Neural cell (in vitro differentiated cells): ENCODE measurements around the gene LETMD1. TPM values are rescaled to one million over a fixed set of nuclear protein-coding genes. Genes with fewer than 3 reads are reported as not detected.

Experiments
- H2AFZ ChIP-seq: fragments of 200-600, 300-800 bp; sonication (generic), shearing (Covaris generic); 2 replicates; pipeline ENCODE4 v1.6.0; 2014; ENCODE audit warnings: low read depth, mild to moderate bottlenecking, antibody characterized with exemption, low read length, moderate library complexity
- H3F3A ChIP-seq: fragments of 200-600 bp; shearing (Covaris generic); 2 replicates; pipeline ENCODE4 v1.6.1; 2016; ENCODE audit warnings: mild to moderate bottlenecking, moderate library complexity, mixed read lengths, antibody characterized with exemption, low read length; ENCODE audit not compliant: insufficient read depth, poor library complexity, severe bottlenecking
- H3K27ac ChIP-seq: fragments of 200-600, 300-800 bp; sonication (generic), shearing (Covaris generic); 2 replicates; pipeline ENCODE4 v1.5.1; 2014; ENCODE audit warnings: mild to moderate bottlenecking, low read length, moderate library complexity
- H3K27me3 ChIP-seq: fragments of 300-800, 200-600 bp; sonication (generic), shearing (Covaris generic); 2 replicates; pipeline ENCODE4 v1.6.0; 2014; ENCODE audit warnings: mild to moderate bottlenecking, low read depth, low read length, moderate library complexity; ENCODE audit not compliant: insufficient read depth
- H3K36me3 ChIP-seq: fragments of 300-800, 200-600 bp; sonication (generic), shearing (Covaris generic); 2 replicates; pipeline ENCODE4 v1.5.1; 2014; ENCODE audit warnings: mild to moderate bottlenecking, antibody characterized with exemption, low read length, moderate library complexity; ENCODE audit not compliant: insufficient read depth
- H3K4me2 ChIP-seq: fragments of 300-800, 200-600 bp; sonication (generic), shearing (Covaris generic); 2 replicates; pipeline ENCODE4 v1.6.0; 2014; ENCODE audit warnings: mild to moderate bottlenecking, low read length
- H3K4me3 ChIP-seq: fragments of 300-800, 200-600 bp; sonication (generic), shearing (Covaris generic); 2 replicates; pipeline ENCODE4 v1.5.1; 2014; ENCODE audit warnings: mild to moderate bottlenecking, low read length, moderate library complexity
- H3K79me2 ChIP-seq: fragments of 200-600 bp; shearing (Covaris generic); replicated peaks from 2 replicates; pipeline ENCODE4 v1.6.0; 2014; ENCODE audit warnings: mild to moderate bottlenecking, low read length, moderate library complexity; ENCODE audit not compliant: insufficient read depth
- H3K9ac ChIP-seq: fragments of 300-800, 200-600 bp; sonication (generic), shearing (Covaris generic); 2 replicates; pipeline ENCODE4 v1.6.1; 2016; ENCODE audit warnings: mild to moderate bottlenecking, low read length, mixed read lengths
- H3K9me2 ChIP-seq: fragments of 200-600 bp; shearing (Covaris generic); 2 replicates; pipeline ENCODE4 v1.6.1; 2016; ENCODE audit warnings: mild to moderate bottlenecking, low read length, mixed read lengths; ENCODE audit not compliant: insufficient read depth
- H3K9me3 ChIP-seq: fragments of 200-600, 300-800 bp; sonication (generic), shearing (Covaris generic); 2 replicates; pipeline ENCODE4 v1.6.1; 2016; ENCODE audit warnings: mild to moderate bottlenecking, mixed run types, low read length, moderate library complexity, mixed read lengths
- H4K20me1 ChIP-seq: fragments of 200-600 bp; shearing (Covaris generic); 2 replicates; pipeline ENCODE4 v1.6.1; 2016; ENCODE audit warnings: mild to moderate bottlenecking, mixed run types; ENCODE audit not compliant: insufficient read depth
- EP300 ChIP-seq: fragments of 450-650 bp; conservative IDR thresholded peaks from 2 replicates; pipeline ENCODE4 v1.6.1; 2014; ENCODE audit warnings: antibody characterized with exemption, mild to moderate bottlenecking, moderate library complexity; ENCODE audit not compliant: poor library complexity, severe bottlenecking
- EZH2 ChIP-seq: fragments of 200-600, 300-800 bp; shearing (Covaris generic), sonication (generic); IDR thresholded peaks from 2 replicates; pipeline ENCODE4 v1.6.1; 2014; ENCODE audit warnings: antibody characterized with exemption, low read length, borderline replicate concordance, mild to moderate bottlenecking; ENCODE audit not compliant: insufficient read depth, poor library complexity, severe bottlenecking
- MXI1 ChIP-seq: fragments of 450-650 bp; conservative IDR thresholded peaks from 2 replicates; pipeline ENCODE4 v1.6.1; 2014; ENCODE audit warnings: antibody characterized with exemption, mild to moderate bottlenecking; ENCODE audit not compliant: poor library complexity, severe bottlenecking
- POLR2AphosphoS5 ChIP-seq: IDR thresholded peaks from 2 replicates; pipeline ENCODE4 v1.6.1; 2012
- RAD21 ChIP-seq: fragments of 450-650 bp; conservative IDR thresholded peaks from 2 replicates; pipeline ENCODE4 v1.6.1; 2014; ENCODE audit warnings: antibody characterized with exemption, mild to moderate bottlenecking, moderate library complexity
- SMC3 ChIP-seq: fragments of 450-650 bp; conservative IDR thresholded peaks from 2 replicates; pipeline ENCODE4 v1.6.1; 2014; ENCODE audit warnings: antibody characterized with exemption, mild to moderate bottlenecking, moderate library complexity; ENCODE audit not compliant: poor library complexity
- TAF1 ChIP-seq: IDR thresholded peaks from 2 replicates; pipeline ENCODE4 v1.6.1; 2012; ENCODE audit warnings: low read depth
- polyA plus RNA-seq: library from polyadenylated mRNA; depleted of rRNA; stranded (reverse); fragments of >200 nt; gene quantifications from 2 replicates; pipeline ENCODE4 v1.2.3, GENCODE V29; 2014
- TF ChIP-seq, protein P1 (sequence below): IDR thresholded peaks from 2 replicates; pipeline ENCODE4 v1.6.1; 2012; ENCODE audit warnings: borderline replicate concordance
- TF ChIP-seq, protein P2 (sequence below): fragments of 450-650 bp; IDR thresholded peaks from 2 replicates; pipeline ENCODE4 v1.5.1; 2014; ENCODE audit warnings: antibody characterized with exemption, mild to moderate bottlenecking, moderate library complexity; ENCODE audit not compliant: poor library complexity, severe bottlenecking

LETMD1 gene
- polyA plus RNA-seq, 1 donor from 2014 or later, result 101 TPM

DNA sequence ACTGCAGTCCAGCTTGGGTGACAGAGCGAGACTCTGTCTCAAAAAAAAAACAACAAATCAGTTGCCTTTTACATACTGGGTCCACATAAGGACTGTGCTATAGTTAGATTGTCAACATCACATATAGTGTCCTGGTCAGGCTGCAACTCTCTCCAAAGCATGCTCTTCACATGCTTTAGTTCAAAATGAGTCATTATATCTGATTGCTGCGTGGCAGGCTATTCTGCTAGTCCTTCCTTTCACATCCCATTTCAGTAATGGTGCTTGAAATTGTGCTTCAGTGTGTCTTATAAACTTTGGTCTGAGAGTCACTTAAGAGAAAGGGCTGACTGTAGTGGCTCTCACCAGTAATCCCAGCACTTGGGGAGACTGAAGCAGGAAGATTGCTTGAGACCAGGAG lies 6.9 kb downstream of the LETMD1 start:
- H3K27ac ChIP-seq, result no peak overlapping the region
- H3K36me3 ChIP-seq, result peaks cover 4% of the 10 kb centered on the region
- no peaks in the 10 kb centered on the region for H3K27me3 ChIP-seq
- no peak overlapping the region for H3K9ac ChIP-seq
- TF ChIP-seq EP300, result no peak
- TF ChIP-seq SMC3, result no peak
- TF ChIP-seq RAD21, result no peak
- TF ChIP-seq MXI1, result no peak
- TF ChIP-seq TAF1, result no peak
- TF ChIP-seq POLR2AphosphoS5, result no peak
- TF ChIP-seq, protein P1, sequence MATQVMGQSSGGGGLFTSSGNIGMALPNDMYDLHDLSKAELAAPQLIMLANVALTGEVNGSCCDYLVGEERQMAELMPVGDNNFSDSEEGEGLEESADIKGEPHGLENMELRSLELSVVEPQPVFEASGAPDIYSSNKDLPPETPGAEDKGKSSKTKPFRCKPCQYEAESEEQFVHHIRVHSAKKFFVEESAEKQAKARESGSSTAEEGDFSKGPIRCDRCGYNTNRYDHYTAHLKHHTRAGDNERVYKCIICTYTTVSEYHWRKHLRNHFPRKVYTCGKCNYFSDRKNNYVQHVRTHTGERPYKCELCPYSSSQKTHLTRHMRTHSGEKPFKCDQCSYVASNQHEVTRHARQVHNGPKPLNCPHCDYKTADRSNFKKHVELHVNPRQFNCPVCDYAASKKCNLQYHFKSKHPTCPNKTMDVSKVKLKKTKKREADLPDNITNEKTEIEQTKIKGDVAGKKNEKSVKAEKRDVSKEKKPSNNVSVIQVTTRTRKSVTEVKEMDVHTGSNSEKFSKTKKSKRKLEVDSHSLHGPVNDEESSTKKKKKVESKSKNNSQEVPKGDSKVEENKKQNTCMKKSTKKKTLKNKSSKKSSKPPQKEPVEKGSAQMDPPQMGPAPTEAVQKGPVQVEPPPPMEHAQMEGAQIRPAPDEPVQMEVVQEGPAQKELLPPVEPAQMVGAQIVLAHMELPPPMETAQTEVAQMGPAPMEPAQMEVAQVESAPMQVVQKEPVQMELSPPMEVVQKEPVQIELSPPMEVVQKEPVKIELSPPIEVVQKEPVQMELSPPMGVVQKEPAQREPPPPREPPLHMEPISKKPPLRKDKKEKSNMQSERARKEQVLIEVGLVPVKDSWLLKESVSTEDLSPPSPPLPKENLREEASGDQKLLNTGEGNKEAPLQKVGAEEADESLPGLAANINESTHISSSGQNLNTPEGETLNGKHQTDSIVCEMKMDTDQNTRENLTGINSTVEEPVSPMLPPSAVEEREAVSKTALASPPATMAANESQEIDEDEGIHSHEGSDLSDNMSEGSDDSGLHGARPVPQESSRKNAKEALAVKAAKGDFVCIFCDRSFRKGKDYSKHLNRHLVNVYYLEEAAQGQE, result no peak
- TF ChIP-seq, protein P2, sequence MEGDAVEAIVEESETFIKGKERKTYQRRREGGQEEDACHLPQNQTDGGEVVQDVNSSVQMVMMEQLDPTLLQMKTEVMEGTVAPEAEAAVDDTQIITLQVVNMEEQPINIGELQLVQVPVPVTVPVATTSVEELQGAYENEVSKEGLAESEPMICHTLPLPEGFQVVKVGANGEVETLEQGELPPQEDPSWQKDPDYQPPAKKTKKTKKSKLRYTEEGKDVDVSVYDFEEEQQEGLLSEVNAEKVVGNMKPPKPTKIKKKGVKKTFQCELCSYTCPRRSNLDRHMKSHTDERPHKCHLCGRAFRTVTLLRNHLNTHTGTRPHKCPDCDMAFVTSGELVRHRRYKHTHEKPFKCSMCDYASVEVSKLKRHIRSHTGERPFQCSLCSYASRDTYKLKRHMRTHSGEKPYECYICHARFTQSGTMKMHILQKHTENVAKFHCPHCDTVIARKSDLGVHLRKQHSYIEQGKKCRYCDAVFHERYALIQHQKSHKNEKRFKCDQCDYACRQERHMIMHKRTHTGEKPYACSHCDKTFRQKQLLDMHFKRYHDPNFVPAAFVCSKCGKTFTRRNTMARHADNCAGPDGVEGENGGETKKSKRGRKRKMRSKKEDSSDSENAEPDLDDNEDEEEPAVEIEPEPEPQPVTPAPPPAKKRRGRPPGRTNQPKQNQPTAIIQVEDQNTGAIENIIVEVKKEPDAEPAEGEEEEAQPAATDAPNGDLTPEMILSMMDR, result no peak
- TF ChIP-seq EZH2, result no peak
- no peaks in the 10 kb centered on the region for H4K20me1 ChIP-seq
- no peaks in the 10 kb centered on the region for H3K9me3 ChIP-seq
- no peak overlapping the region for H2AFZ ChIP-seq
- H3K9me2 ChIP-seq, result no peaks in the 10 kb centered on the region
- H3K4me3 ChIP-seq, result no peak overlapping the region
- H3K4me2 ChIP-seq, result no peak overlapping the region
- no peaks in the 10 kb centered on the region for H3F3A ChIP-seq
- no peaks in the 10 kb centered on the region for H3K79me2 ChIP-seq

DNA sequence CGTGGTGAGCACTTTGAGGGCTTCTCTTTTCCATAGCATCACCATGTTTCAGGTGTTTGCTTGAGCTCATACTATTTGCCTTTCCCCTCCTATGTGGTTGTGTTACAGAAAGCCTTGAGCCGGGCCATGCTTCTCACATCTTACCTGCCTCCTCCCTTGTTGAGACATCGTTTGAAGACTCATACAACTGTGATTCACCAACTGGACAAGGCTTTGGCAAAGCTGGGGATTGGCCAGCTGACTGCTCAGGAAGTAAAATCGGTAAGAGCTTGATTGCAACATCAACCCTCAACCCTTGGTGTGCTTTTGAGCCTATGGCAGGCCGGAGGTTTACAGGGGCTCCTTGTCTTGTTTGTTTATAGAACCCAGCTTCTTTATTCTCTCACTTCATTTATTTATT lies 8.1 kb downstream of the LETMD1 start:
- TF ChIP-seq EP300, result no peak
- TF ChIP-seq MXI1, result no peak
- no peak for TF ChIP-seq POLR2AphosphoS5
- no peak for TF ChIP-seq SMC3
- TF ChIP-seq TAF1, result no peak
- Histone ChIP-seq H3K36me3 (peaks cover 4% of the 10 kb centered on the region), H4K20me1 (no peaks in the 10 kb centered on the region), H3K27ac (no peak overlapping the region), H3K27me3 (no peaks in the 10 kb centered on the region), H3K9me3 (no peaks in the 10 kb centered on the region), H3K9me2 (no peaks in the 10 kb centered on the region), H3K4me3 (no peak overlapping the region), H3F3A (no peaks in the 10 kb centered on the region), H3K4me2 (no peak overlapping the region), H3K79me2 (no peaks in the 10 kb centered on the region), H3K9ac (no peak overlapping the region), H2AFZ (no peak overlapping the region)

DNA sequence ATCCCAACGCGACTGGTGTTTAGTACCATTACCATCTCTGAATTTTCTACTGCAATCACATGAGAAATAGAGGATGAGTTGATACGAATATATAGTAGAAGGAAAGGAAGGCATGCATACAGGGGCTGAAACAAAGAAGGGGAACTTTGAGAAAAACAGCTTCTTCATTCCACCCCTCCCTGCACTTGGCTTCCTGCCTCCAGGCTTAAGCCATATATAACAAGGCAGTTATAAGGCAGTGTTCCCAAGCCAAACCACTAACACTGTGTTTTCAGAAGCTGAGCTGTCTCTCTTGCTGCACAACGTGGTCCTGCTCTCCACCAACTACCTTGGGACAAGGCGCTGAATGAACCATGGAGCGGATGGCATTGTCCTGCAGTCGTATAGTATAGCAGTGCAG lies 11.0 kb downstream of the LETMD1 start:
- Histone ChIP-seq H2AFZ (no peak overlapping the region), H3K9me2 (no peaks in the 10 kb centered on the region), H3K36me3 (peaks cover 10% of the 10 kb centered on the region), H3K9ac (no peak overlapping the region), H3K27me3 (no peaks in the 10 kb centered on the region), H3F3A (no peaks in the 10 kb centered on the region), H3K27ac (no peak overlapping the region), H4K20me1 (no peaks in the 10 kb centered on the region), H3K79me2 (no peaks in the 10 kb centered on the region), H3K4me2 (no peak overlapping the region), H3K4me3 (no peak overlapping the region), H3K9me3 (no peaks in the 10 kb centered on the region)
- no peak for TF ChIP-seq TAF1
- TF ChIP-seq, protein P2, result no peak
- no peak for TF ChIP-seq SMC3
- no peak for TF ChIP-seq MXI1
- TF ChIP-seq, protein P1, result no peak
- no peak for TF ChIP-seq EP300
- TF ChIP-seq EZH2, result no peak
- no peak for TF ChIP-seq POLR2AphosphoS5
